NT2/D1 (cell line): Measurements from ENCODE around the gene AFDN.

Experiments
- DNase-seq: peaks from one replicate; pipeline ENCODE4 v3.0.0-alpha.2; 2011; ENCODE audit warnings: low read depth, low spot score
- H3K27me3 ChIP-seq: 2 replicates; pipeline ENCODE4 v1.6.0; 2011; ENCODE audit warnings: mild to moderate bottlenecking; ENCODE audit not compliant: insufficient read length, insufficient read depth
- H3K36me3 ChIP-seq: 2 replicates; pipeline ENCODE4 v1.6.1; 2011; ENCODE audit warnings: mild to moderate bottlenecking, low read length, mixed read lengths; ENCODE audit not compliant: insufficient read depth, insufficient read length
- H3K4me1 ChIP-seq: 2 replicates; pipeline ENCODE4 v1.5.1; 2011; ENCODE audit not compliant: insufficient read depth, insufficient read length
- H3K4me3 ChIP-seq: 2 replicates; pipeline ENCODE4 v1.5.1; 2011; ENCODE audit warnings: low read depth; ENCODE audit not compliant: insufficient read length
- H3K9ac ChIP-seq: 2 replicates; pipeline ENCODE4 v1.6.0; 2011; ENCODE audit warnings: low read depth; ENCODE audit not compliant: insufficient read length
- H3K9me3 ChIP-seq: 2 replicates; pipeline ENCODE4 v1.5.1; 2011; ENCODE audit warnings: mild to moderate bottlenecking, low read length; ENCODE audit not compliant: insufficient read depth
- SUZ12 ChIP-seq: IDR thresholded peaks from 2 replicates; pipeline ENCODE4 v1.6.1; 2011; ENCODE audit not compliant: insufficient read length, insufficient read depth; ENCODE audit errors: extremely low read depth
- YY1 ChIP-seq: IDR thresholded peaks from 2 replicates; pipeline ENCODE4 v1.6.1; 2011; ENCODE audit not compliant: insufficient read length, insufficient read depth
- ZNF274 ChIP-seq: IDR thresholded peaks from 2 replicates; pipeline ENCODE4 v1.6.1; 2011; ENCODE audit warnings: mild to moderate bottlenecking, low read depth, low read length

AFDN gene

DNA sequence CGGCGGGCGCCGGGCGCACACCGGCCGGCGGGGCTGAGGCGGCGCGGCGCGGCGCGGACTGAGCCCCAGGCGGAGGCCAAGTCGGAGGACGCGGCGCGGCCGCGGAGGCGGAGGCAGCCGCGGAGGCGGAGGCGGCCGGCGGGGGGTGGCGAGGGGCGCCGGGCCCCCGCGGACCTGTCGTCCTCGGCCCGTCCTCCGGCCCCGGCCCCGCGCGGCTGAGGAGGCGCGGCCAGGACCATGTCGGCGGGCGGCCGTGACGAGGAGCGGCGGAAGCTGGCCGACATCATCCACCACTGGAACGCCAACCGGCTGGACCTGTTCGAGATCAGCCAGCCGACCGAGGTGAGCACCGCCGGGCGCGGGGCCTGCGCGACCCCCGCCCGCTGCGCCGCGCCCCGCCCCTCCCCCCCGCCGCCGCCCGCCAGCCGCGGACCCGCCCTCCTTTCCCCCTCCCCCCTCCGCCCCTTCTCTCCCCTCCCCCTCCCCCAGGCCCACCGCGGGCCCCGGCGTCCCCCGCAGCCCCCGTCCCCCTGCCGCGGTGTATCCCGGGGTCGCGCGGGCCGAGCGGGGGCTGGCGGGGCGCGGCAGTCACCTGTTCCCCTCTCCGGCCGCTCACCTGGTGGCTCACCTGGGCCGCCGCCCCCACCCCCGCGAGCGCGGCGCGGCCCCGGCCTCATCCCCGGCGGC is at the start of gene AFDN:
TSS of gene AFDN (plus strand) at position 16 of the 687 bp plus-strand sequence. CDS start at position 238, 222 bp downstream.
- Histone ChIP-seq H3K4me1 (no peaks in the 10 kb centered on the region), H3K9me3 (no peaks in the 10 kb centered on the region), H3K36me3 (peaks cover 3% of the 10 kb centered on the region), H3K4me3 (peak within 1 kb of the TSS; percentile 87), H3K9ac (peak within 1 kb of the TSS; percentile 87), H3K27me3 (no peaks in the 10 kb centered on the region)
- TF ChIP-seq YY1 (no peak), ZNF274 (no peak), SUZ12 (no peak)
- no peak for DNase-seq

GRCh38 chr6:167778497-167779128 is 48.1 kb upstream of the AFDN start:
- Histone ChIP-seq H3K27me3 (no peaks in the 10 kb centered on the region), H3K9ac (no peak overlapping the region), H3K36me3 (no peaks in the 10 kb centered on the region), H3K4me3 (no peak overlapping the region), H3K9me3 (no peaks in the 10 kb centered on the region), H3K4me1 (no peaks in the 10 kb centered on the region)
- no peak for DNase-seq
- no peak for TF ChIP-seq YY1
- no peak for TF ChIP-seq SUZ12
- TF ChIP-seq ZNF274 = no peak

- H3K4me3 ChIP-seq = no peak overlapping the region
- H3K27me3 ChIP-seq = no peaks in the 10 kb centered on the region
- no peaks in the 10 kb centered on the region for H3K36me3 ChIP-seq
- TF ChIP-seq YY1 = no peak
- no peak for TF ChIP-seq SUZ12
- no peak for TF ChIP-seq ZNF274
- no peaks in the 10 kb centered on the region for H3K4me1 ChIP-seq
- H3K9ac ChIP-seq = no peak overlapping the region
- no peaks in the 10 kb centered on the region for H3K9me3 ChIP-seq
- no peak for DNase-seq
Observed at GRCh38 chr6:167779129-167779992, 47.4 kb upstream of the AFDN start.

DNA sequence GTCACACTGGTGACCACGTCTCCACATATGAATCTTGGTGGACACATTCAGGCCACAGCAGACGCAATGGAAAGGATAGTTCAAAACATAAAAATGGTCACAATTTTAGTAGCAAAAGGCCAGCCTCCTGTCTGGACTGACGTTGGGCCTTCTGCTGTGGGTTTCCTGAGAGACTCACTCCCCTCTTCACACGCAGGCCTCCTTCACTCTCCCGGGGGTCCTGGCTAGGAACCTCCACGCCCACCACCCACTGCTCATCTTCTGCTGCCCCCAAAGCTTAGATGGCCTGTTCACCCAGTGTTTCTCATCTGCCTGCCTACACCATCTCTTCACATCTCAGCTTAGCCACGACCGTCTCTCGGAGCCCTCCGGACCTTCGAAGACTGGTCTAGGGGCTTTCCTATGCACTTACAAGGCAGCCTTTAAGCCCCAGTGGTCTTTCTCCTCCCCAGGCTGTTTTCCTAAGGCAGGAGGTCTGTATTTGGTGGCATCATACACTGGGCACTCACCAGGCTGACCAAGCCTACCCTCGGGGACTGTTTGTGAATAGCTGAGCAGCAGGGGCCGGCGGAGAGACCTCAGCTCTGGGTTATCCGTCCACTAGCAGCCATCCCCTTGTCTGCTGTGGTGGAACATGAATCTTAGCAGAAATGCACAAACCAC is 46.6 kb upstream of the AFDN start:
- Histone ChIP-seq H3K27me3 (no peaks in the 10 kb centered on the region), H3K4me1 (no peaks in the 10 kb centered on the region), H3K9me3 (no peaks in the 10 kb centered on the region), H3K9ac (no peak overlapping the region), H3K4me3 (no peak overlapping the region), H3K36me3 (no peaks in the 10 kb centered on the region)
- no peak for DNase-seq
- TF ChIP-seq YY1 (no peak), ZNF274 (no peak), SUZ12 (no peak)

- Histone ChIP-seq H3K4me3 (no peak overlapping the region), H3K9ac (no peak overlapping the region), H3K9me3 (no peaks in the 10 kb centered on the region), H3K4me1 (no peaks in the 10 kb centered on the region), H3K36me3 (no peaks in the 10 kb centered on the region), H3K27me3 (no peaks in the 10 kb centered on the region)
- no peak for DNase-seq
- TF ChIP-seq SUZ12 (no peak), YY1 (no peak), ZNF274 (no peak)
Observed at GRCh38 chr6:167781066-167781767, 45.5 kb upstream of the AFDN start.

- Histone ChIP-seq H3K4me3 (no peak overlapping the region), H3K4me1 (no peaks in the 10 kb centered on the region), H3K9me3 (no peaks in the 10 kb centered on the region), H3K9ac (no peak overlapping the region), H3K36me3 (no peaks in the 10 kb centered on the region), H3K27me3 (no peaks in the 10 kb centered on the region)
- TF ChIP-seq ZNF274 = no peak
- TF ChIP-seq SUZ12 = no peak
- TF ChIP-seq YY1 = no peak
- no peak for DNase-seq
Observed at GRCh38 chr6:167781868-167782267, 44.8 kb upstream of the AFDN start.
